ENCODE results near the gene PPDPF. TPM values are rescaled to one million over a fixed set of nuclear protein-coding genes. Genes with fewer than 3 reads are reported as not detected.

The PPDPF gene
- total RNA-seq, 4 donors from 2014 or later, result 35.8 to 200 (median 88.6) TPM

- Histone ChIP-seq H3K9me3 (no peaks in the 10 kb centered on the region), H3K27ac (no peak overlapping the region), H3K4me3 (no peak overlapping the region), H3K27me3 (peaks cover 9 to 17% of the 10 kb centered on the region in 2 donors), H3K4me1 (peaks cover 0 to 10% of the 10 kb centered on the region in 2 donors), H3K36me3 (no peaks in the 10 kb centered on the region)
- no peak for TF ChIP-seq POLR2A (IDR thresholded peaks at IDR 0.05)
- no peak for DNase-seq
- intact Hi-C loops (cut with DNase I; ENCODE audit: low total_unique reads), result no loop called here
Measured at GRCh38 chr20:63497946-63498935, 22.3 kb upstream of the PPDPF start.

- Histone ChIP-seq H3K36me3 (no peaks in the 10 kb centered on the region), H3K27ac (no peak within 1 kb of the TSS), H3K4me1 (peaks cover 0 to 10% of the 10 kb centered on the region in 2 donors), H3K9me3 (no peaks in the 10 kb centered on the region), H3K4me3 (peak within 1 kb of the TSS in 1 of 2 donors; percentile 22), H3K27me3 (peaks cover 9 to 17% of the 10 kb centered on the region in 2 donors)
- DNase-seq, result no peak
- intact Hi-C loops (cut with DNase I; ENCODE audit: low total_unique reads), result no loop called here
- TF ChIP-seq CTCF (IDR thresholded peaks at IDR 0.05), result no peak
- TF ChIP-seq POLR2A (IDR thresholded peaks at IDR 0.05), result no peak
Measured at GRCh38 chr20:63498960-63499337, 21.6 kb upstream of the PPDPF start, which contains the start of gene EEF1A2. Gene EEF1A2, minus strand, starts transcription at chr20:63499083. Its CDS starts 1,320 bp downstream, at chr20:63497763.

GRCh38 chr20:63499338-63499969 lies 21.1 kb upstream of the PPDPF start:
- DNase-seq, result no peak
- H3K4me3 ChIP-seq, result peak overlapping the region in 1 of 2 donors; percentile 22
- peaks cover 0 to 10% of the 10 kb centered on the region in 2 donors for H3K4me1 ChIP-seq
- H3K27ac ChIP-seq, result no peak overlapping the region
- H3K36me3 ChIP-seq, result no peaks in the 10 kb centered on the region
- H3K9me3 ChIP-seq, result no peaks in the 10 kb centered on the region
- intact Hi-C loops (cut with DNase I; ENCODE audit: low total_unique reads), result no loop called here
- H3K27me3 ChIP-seq, result peaks cover 9 to 17% of the 10 kb centered on the region in 2 donors
- no peak for TF ChIP-seq POLR2A (IDR thresholded peaks at IDR 0.05)
- no peak for TF ChIP-seq CTCF (IDR thresholded peaks at IDR 0.05)

GRCh38 chr20:63500151-63500901 lies 20.2 kb upstream of the PPDPF start:
- Histone ChIP-seq H3K4me3 (no peak overlapping the region), H3K27ac (no peak overlapping the region), H3K27me3 (peaks cover 9 to 20% of the 10 kb centered on the region in 2 donors), H3K9me3 (peaks cover 0 to 3% of the 10 kb centered on the region in 2 donors), H3K36me3 (no peaks in the 10 kb centered on the region), H3K4me1 (peaks cover 0 to 10% of the 10 kb centered on the region in 2 donors)
- TF ChIP-seq POLR2A (IDR thresholded peaks at IDR 0.05), result no peak
- intact Hi-C loops (cut with DNase I; ENCODE audit: low total_unique reads), result no loop called here
- no peak for DNase-seq

GRCh38 chr20:63500902-63501817 lies 19.4 kb upstream of the PPDPF start:
- TF ChIP-seq POLR2A (IDR thresholded peaks at IDR 0.05) (no peak), CTCF (IDR thresholded peaks at IDR 0.05) (no peak)
- Histone ChIP-seq H3K9me3 (peaks cover 0 to 4% of the 10 kb centered on the region in 2 donors), H3K27ac (no peak overlapping the region), H3K27me3 (peaks cover 9 to 25% of the 10 kb centered on the region in 2 donors), H3K36me3 (no peaks in the 10 kb centered on the region), H3K4me3 (no peak overlapping the region), H3K4me1 (peaks cover 0 to 10% of the 10 kb centered on the region in 2 donors)
- intact Hi-C loops (cut with DNase I; ENCODE audit: low total_unique reads), result no loop called here
- DNase-seq, result no peak

All from uterus (tissue), 4 donors.